ENCODE results near the gene CLRN3.

- TF ChIP-seq CTCF (conservative IDR thresholded peaks at IDR 0.05) (no peak), ZFX (IDR thresholded peaks at IDR 0.05) (no peak)
These were observed 40.5 kb upstream of the CLRN3 start for GRCh38 chr10:127933271-127933670.
